ENCODE results near the gene C1orf21.

The C1orf21 gene

GRCh38 chr1:184409011-184409410 lies 22.2 kb downstream of the C1orf21 start:
- Histone ChIP-seq H3F3A (ENCODE audit: low read depth) (no peaks in the 10 kb centered on the region), H3K27me3 (ENCODE audit: insufficient read depth, low read length, poor library complexity, severe bottlenecking) (no peaks in the 10 kb centered on the region), H3K9me3 (ENCODE audit: insufficient read depth, low read depth, low read length) (no peaks in the 10 kb centered on the region), H3K4me2 (ENCODE audit: low read depth, low read length, poor library complexity, severe bottlenecking) (no peak overlapping the region), H4K20me1 (ENCODE audit: insufficient read depth, low read length, poor library complexity, severe bottlenecking) (no peaks in the 10 kb centered on the region), H3K36me3 (ENCODE audit: insufficient read depth, low read length) (no peaks in the 10 kb centered on the region), H3K4me3 (ENCODE audit: low read length, poor library complexity, severe bottlenecking) (no peak overlapping the region), H3K9me2 (replicated peaks; ENCODE audit: low read depth, low read length) (no peaks in the 10 kb centered on the region), H3K79me2 (ENCODE audit: insufficient read depth, low read length) (no peaks in the 10 kb centered on the region; the same call in 1 of the 2 replicates), H2AFZ (ENCODE audit: low read length) (no peak overlapping the region), H3K9ac (ENCODE audit: low read depth, low read length, poor library complexity, severe bottlenecking) (no peak overlapping the region), H3K4me1 (ENCODE audit: insufficient read depth, low read length, poor library complexity, severe bottlenecking) (no peaks in the 10 kb centered on the region)
- TF ChIP-seq CTCF (conservative IDR thresholded peaks at IDR 0.05; ENCODE audit: low read length) (no peak), EZH2phosphoT487 (IDR thresholded peaks at IDR 0.05; ENCODE audit: borderline replicate concordance) (no peak)

DNA sequence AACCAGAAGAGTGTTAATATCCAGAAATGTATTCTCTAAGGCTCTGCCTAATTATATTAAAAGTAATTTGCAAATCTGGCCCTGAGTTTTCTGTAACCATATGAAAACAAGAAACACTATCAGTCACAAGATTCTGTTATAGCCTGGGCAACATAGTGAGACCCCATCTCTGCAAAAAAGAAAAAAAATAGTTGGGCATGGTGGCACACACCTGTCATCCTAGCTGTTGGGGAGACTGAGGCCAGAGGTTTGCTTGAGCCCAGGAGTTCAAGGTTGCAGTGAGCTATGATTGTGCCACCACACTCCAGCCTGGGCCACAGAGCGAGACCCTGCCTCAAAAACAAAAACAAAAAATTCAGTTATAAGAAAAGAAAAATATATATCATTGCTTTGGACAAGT lies 25.6 kb downstream of the C1orf21 start:
- Histone ChIP-seq H4K20me1 (ENCODE audit: insufficient read depth, low read length, poor library complexity, severe bottlenecking) (no peaks in the 10 kb centered on the region), H3K36me3 (ENCODE audit: insufficient read depth, low read length) (no peaks in the 10 kb centered on the region), H3K9me3 (ENCODE audit: insufficient read depth, low read depth, low read length) (no peaks in the 10 kb centered on the region), H3F3A (ENCODE audit: low read depth) (no peaks in the 10 kb centered on the region), H3K4me3 (ENCODE audit: low read length, poor library complexity, severe bottlenecking) (no peak overlapping the region), H3K4me2 (ENCODE audit: low read depth, low read length, poor library complexity, severe bottlenecking) (no peak overlapping the region), H3K79me2 (ENCODE audit: insufficient read depth, low read length) (no peaks in the 10 kb centered on the region), H3K4me1 (ENCODE audit: insufficient read depth, low read length, poor library complexity, severe bottlenecking) (no peaks in the 10 kb centered on the region), H3K9me2 (replicated peaks; ENCODE audit: low read depth, low read length) (no peaks in the 10 kb centered on the region), H3K9ac (ENCODE audit: low read depth, low read length, poor library complexity, severe bottlenecking) (no peak overlapping the region), H3K27me3 (ENCODE audit: insufficient read depth, low read length, poor library complexity, severe bottlenecking) (no peaks in the 10 kb centered on the region), H2AFZ (ENCODE audit: low read length) (no peak overlapping the region)
- no peak for TF ChIP-seq CTCF (conservative IDR thresholded peaks at IDR 0.05; ENCODE audit: low read length)
- no peak for TF ChIP-seq EZH2phosphoT487 (IDR thresholded peaks at IDR 0.05; ENCODE audit: borderline replicate concordance)

DNA sequence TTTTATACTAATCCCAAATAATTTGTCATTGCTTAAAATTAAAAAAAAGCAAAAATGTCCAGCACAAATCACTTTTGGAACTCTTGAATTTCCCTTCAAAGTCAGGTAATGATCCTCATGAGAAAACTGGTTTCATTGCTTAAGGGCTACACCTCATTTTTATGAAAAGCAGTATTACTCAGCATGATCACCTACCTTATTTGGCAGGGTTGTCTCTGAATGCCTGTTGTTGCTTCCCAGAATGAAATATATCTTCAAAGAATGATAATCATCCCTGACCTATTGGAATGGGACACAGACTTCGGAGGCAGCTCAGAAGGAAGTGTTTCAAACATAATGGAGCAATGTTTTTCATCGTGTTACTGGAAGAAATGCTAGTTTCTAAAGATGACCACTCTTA lies 29.7 kb downstream of the C1orf21 start:
- no peaks in the 10 kb centered on the region for H3F3A ChIP-seq (ENCODE audit: low read depth)
- no peaks in the 10 kb centered on the region for H3K27me3 ChIP-seq (ENCODE audit: insufficient read depth, low read length, poor library complexity, severe bottlenecking)
- H3K79me2 ChIP-seq (ENCODE audit: insufficient read depth, low read length): peaks cover 7% of the 10 kb centered on the region
- no peak overlapping the region for H2AFZ ChIP-seq (ENCODE audit: low read length)
- no peak overlapping the region for H3K9ac ChIP-seq (ENCODE audit: low read depth, low read length, poor library complexity, severe bottlenecking)
- H3K9me2 ChIP-seq (replicated peaks; ENCODE audit: low read depth, low read length): no peaks in the 10 kb centered on the region
- H3K36me3 ChIP-seq (ENCODE audit: insufficient read depth, low read length): no peaks in the 10 kb centered on the region
- no peak overlapping the region for H3K4me2 ChIP-seq (ENCODE audit: low read depth, low read length, poor library complexity, severe bottlenecking)
- peaks cover 20% of the 10 kb centered on the region for H3K4me1 ChIP-seq (ENCODE audit: insufficient read depth, low read length, poor library complexity, severe bottlenecking)
- no peak for TF ChIP-seq EZH2phosphoT487 (IDR thresholded peaks at IDR 0.05; ENCODE audit: borderline replicate concordance)
- no peak for TF ChIP-seq CTCF (conservative IDR thresholded peaks at IDR 0.05; ENCODE audit: low read length)
- H4K20me1 ChIP-seq (ENCODE audit: insufficient read depth, low read length, poor library complexity, severe bottlenecking): no peaks in the 10 kb centered on the region
- no peaks in the 10 kb centered on the region for H3K9me3 ChIP-seq (ENCODE audit: insufficient read depth, low read depth, low read length)
- no peak overlapping the region for H3K4me3 ChIP-seq (ENCODE audit: low read length, poor library complexity, severe bottlenecking)
